Tibial nerve (tissue), 4 donors: ENCODE measurements around the gene TBC1D2B. TPM values are rescaled to one million over a fixed set of nuclear protein-coding genes. Genes with fewer than 3 reads are reported as not detected.

ENCODE experiments used
- DNase-seq, 2 donors: peaks; one replicate each; pipeline ENCODE4 v3.0.0-alpha.2; 2019; ENCODE audit warnings: low spot score in 2 of 2
- H3K27ac ChIP-seq, 4 donors: fragments of 200-600 bp; sonication (generic) in 3 of 4; one replicate each; pipeline ENCODE4 v1.5.1; 2017 to 2019; ENCODE audit warnings: mild to moderate bottlenecking in 1 of 4
- H3K27me3 ChIP-seq, 2 donors: fragments of 200-600 bp; sonication (generic) in 1 of 2; one replicate each; pipeline versions ENCODE4 v1.5.1 to v1.6.0; 2017 to 2019
- H3K36me3 ChIP-seq, 3 donors: fragments of 200-600 bp; sonication (generic); one replicate each; pipeline ENCODE4 v1.5.1; 2018 to 2019
- H3K4me1 ChIP-seq, 4 donors: fragments of 200-600 bp; sonication (generic) in 3 of 4; one replicate each; pipeline ENCODE4 v1.5.1; 2017 to 2019
- H3K4me3 ChIP-seq, 4 donors: fragments of 200-600 bp; sonication (generic) in 3 of 4; one replicate each; pipeline ENCODE4 v1.5.1; 2017 to 2019; ENCODE audit warnings: mild to moderate bottlenecking in 1 of 4, moderate library complexity in 1 of 4
- H3K9me3 ChIP-seq, 4 donors: fragments of 200-600 bp; sonication (generic) in 3 of 4; one replicate each; pipeline ENCODE4 v1.5.1; 2017 to 2019
- CTCF ChIP-seq, 5 experiments: fragments of 200-600 bp in 3 of 5; fragments of 450-650 bp in 2 of 5; sonication (generic) in 3 of 5; IDR thresholded peaks; one replicate each; pipeline ENCODE4 v1.5.1; 2016 to 2019; ENCODE audit warnings: antibody characterized with exemption in 5 of 5, mild to moderate bottlenecking in 3 of 5, moderate library complexity in 2 of 5
- EP300 ChIP-seq, 2 donors: sonication (generic); formaldehyde crosslinking; IDR thresholded peaks; one replicate each; pipeline ENCODE4 v1.6.1; 2017; ENCODE audit warnings: antibody characterized with exemption in 2 of 2, mild to moderate bottlenecking in 1 of 2
- POLR2A ChIP-seq, 2 donors: fragments of 450-650 bp; IDR thresholded peaks; one replicate each; pipeline ENCODE4 v1.6.1; 2017; ENCODE audit warnings: antibody characterized with exemption in 2 of 2, mild to moderate bottlenecking in 2 of 2, moderate library complexity in 2 of 2
- WGBS, 2 donors: methylation state at CpG; one replicate each; pipeline ENCODE4 v1.1.5; 2018; 5-methylcytosine and 5-hydroxymethylcytosine counted together
- total RNA-seq, 4 donors: library from RNA; depleted of rRNA; stranded (reverse); fragments of >200 nt; gene quantifications; one replicate each; pipeline ENCODE4 v1.1.0, GENCODE V29; 2016

TBC1D2B gene
- total RNA-seq, 4 donors from 2014 or later: 64.5 to 127 (median 94.5) TPM

GRCh38 chr15:78110916-78111475 lies 33.5 kb upstream of the TBC1D2B start:
- Histone ChIP-seq H3K4me3 (no peak overlapping the region), H3K36me3 (no peaks in the 10 kb centered on the region), H3K9me3 (no peaks in the 10 kb centered on the region), H3K27me3 (no peaks in the 10 kb centered on the region), H3K27ac (no peak overlapping the region), H3K4me1 (peaks cover 0 to 3% (median 0%) of the 10 kb centered on the region in 4 donors)
- WGBS, 2 donors: 90 to 91% methylated on average over 10 of the region's 10 CpGs
- DNase-seq: no peak
- TF ChIP-seq POLR2A (IDR thresholded peaks at IDR 0.05) (no peak), EP300 (IDR thresholded peaks at IDR 0.05) (no peak), CTCF (IDR thresholded peaks at IDR 0.05) (no peak)

DNA sequence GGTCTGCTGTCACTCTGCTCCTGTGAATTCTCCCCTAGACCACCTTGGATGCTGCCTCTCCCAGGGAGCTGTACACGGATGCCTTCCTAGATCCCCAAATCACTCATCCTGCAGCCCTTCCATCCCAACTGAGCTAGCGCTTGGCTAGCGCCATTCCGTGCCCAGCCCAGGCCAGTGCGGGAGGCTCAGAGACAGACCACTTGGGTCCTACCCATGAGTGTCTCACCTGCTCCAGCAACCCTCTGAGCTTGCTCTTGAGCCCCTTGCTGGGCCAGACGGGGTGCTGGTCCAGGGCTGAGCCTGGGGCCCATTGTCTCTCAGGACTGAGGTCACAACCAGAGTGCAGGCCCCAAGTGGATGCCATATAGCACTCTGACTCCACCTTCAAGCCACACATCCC lies 32.6 kb upstream of the TBC1D2B start:
- Histone ChIP-seq H3K27me3 (no peaks in the 10 kb centered on the region), H3K9me3 (no peaks in the 10 kb centered on the region), H3K4me3 (no peak overlapping the region), H3K4me1 (peaks cover 0 to 3% (median 0%) of the 10 kb centered on the region in 4 donors), H3K27ac (no peak overlapping the region), H3K36me3 (no peaks in the 10 kb centered on the region)
- TF ChIP-seq CTCF (IDR thresholded peaks at IDR 0.05) (no peak), EP300 (IDR thresholded peaks at IDR 0.05) (no peak), POLR2A (IDR thresholded peaks at IDR 0.05) (no peak)
- DNase-seq: no peak
- 89 to 93% methylated on average over 5 to 6 of the region's 6 CpGs for WGBS, 2 donors

- no peak overlapping the region for H3K4me3 ChIP-seq
- no peaks in the 10 kb centered on the region for H3K9me3 ChIP-seq
- peaks cover 0 to 3% (median 0%) of the 10 kb centered on the region in 4 donors for H3K4me1 ChIP-seq
- TF ChIP-seq POLR2A (IDR thresholded peaks at IDR 0.05): no peak
- H3K36me3 ChIP-seq: no peaks in the 10 kb centered on the region
- 90 to 92% methylated on average over 12 of the region's 12 CpGs for WGBS, 2 donors
- no peaks in the 10 kb centered on the region for H3K27me3 ChIP-seq
- no peak for DNase-seq
- no peak overlapping the region for H3K27ac ChIP-seq
Measured at GRCh38 chr15:78109156-78109555, 31.6 kb upstream of the TBC1D2B start.

DNA sequence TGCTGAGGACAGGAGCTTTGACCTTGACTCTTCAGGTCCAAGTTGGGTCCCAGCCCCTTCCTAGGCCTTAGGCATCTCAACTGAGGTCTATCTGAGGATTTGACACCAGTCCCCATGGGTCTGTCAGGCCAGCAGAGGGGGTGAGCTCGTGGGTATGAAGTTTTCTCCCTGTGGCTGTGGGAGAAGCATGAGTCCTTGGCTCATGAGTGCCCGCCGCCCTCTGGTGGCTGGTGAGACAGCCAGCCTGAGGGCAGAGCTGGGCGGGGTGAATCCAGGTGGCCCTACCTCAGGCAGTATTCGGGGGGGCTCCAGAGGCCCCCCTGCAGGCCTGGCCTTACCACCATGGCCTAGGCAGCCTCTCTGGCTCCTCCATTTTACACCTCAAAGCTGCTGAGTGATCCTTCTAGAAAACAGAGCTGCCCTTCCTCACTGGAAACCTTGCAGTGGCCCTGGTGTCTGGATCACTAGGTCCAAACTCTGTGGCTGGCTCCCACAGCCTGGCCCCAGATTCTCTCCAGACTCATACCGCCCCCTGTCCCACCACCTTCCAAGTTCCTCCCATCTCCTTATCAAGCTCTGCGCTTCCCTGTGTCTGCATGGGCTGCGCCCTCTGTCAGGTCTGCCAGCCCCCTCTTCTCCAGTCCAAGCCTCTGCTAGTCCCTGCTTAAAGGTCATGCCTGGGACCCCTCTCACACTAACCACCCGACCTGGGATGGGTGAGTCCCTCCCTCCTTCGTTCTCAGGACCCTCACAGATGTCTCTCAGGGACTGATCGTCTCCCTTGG lies 31.0 kb upstream of the TBC1D2B start:
- H3K36me3 ChIP-seq: no peaks in the 10 kb centered on the region

DNA sequence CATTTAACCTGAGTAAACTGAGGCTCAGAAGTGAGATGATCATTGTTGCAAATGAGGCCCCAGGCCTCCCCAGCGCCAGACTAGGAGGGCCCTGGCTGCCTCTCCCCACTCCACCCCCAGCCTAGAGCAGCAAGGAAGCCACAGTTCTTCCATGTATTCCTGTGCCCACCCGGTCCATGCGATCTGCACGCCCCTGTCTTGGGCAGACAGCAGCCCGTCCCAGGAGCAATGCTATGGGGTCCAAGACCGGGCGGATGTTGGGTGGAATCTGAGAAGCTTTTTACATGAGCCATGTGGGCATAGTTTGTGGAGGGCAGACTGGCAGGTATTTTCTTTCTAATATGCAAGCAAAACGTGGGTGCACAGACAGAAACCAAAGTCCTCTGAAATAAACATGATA lies 30.0 kb upstream of the TBC1D2B start:
- DNase-seq: no peak
- TF ChIP-seq CTCF (IDR thresholded peaks at IDR 0.05): no peak
- TF ChIP-seq EP300 (IDR thresholded peaks at IDR 0.05): no peak
- TF ChIP-seq POLR2A (IDR thresholded peaks at IDR 0.05): no peak
- Histone ChIP-seq H3K27me3 (no peaks in the 10 kb centered on the region), H3K9me3 (no peaks in the 10 kb centered on the region), H3K4me1 (peaks cover 0 to 8% (median 2%) of the 10 kb centered on the region in 4 donors), H3K27ac (no peak overlapping the region), H3K36me3 (no peaks in the 10 kb centered on the region), H3K4me3 (no peak overlapping the region)
- WGBS, 2 donors: 93 to 96% methylated on average over 8 of the region's 8 CpGs

More for the DNA sequence above, 31.0 kb upstream of the TBC1D2B start:
- peaks cover 0 to 7% (median 1%) of the 10 kb centered on the region in 4 donors for H3K4me1 ChIP-seq
- H3K27ac ChIP-seq: no peak overlapping the region
- no peaks in the 10 kb centered on the region for H3K9me3 ChIP-seq
- DNase-seq: peak; percentile 72 to 79
- peak; percentile 87 to 98 (median 93) for TF ChIP-seq CTCF (IDR thresholded peaks at IDR 0.05)
- no peak for TF ChIP-seq POLR2A (IDR thresholded peaks at IDR 0.05)
- WGBS, 2 donors: 47 to 69% methylated on average over 6 to 11 of the region's 11 CpGs
- no peaks in the 10 kb centered on the region for H3K27me3 ChIP-seq
- H3K4me3 ChIP-seq: no peak overlapping the region
